HL-60 (cell line): ENCODE data around the gene HOXB2.

ENCODE experiments used
- DNase-seq, 2 experiments: peaks; one replicate each; pipeline ENCODE4 v3.0.0-alpha.2; 2010 to 2020; ENCODE audit warnings: low read depth in 1 of 2, low spot score in 1 of 2
- H3K27ac ChIP-seq: fragments of 250-450 bp; sonication (Bioruptor Pico); replicated peaks from 2 replicates; pipeline ENCODE4 v1.5.1; 2020; ENCODE audit warnings: mild to moderate bottlenecking, moderate library complexity
- H3K27me3 ChIP-seq: fragments of 250-450 bp; sonication (Bioruptor Pico); 2 replicates; pipeline ENCODE4 v1.5.1; 2021; ENCODE audit warnings: mild to moderate bottlenecking, moderate library complexity; ENCODE audit not compliant: insufficient read depth, poor library complexity, severe bottlenecking
- H3K4me3 ChIP-seq: replicated peaks from 2 replicates; pipeline ENCODE4 v1.5.1; 2011; ENCODE audit warnings: mild to moderate bottlenecking, control low read depth, low read length; ENCODE audit not compliant: insufficient read depth
- GABPA ChIP-seq: IDR thresholded peaks from 2 replicates; pipeline ENCODE4 v1.6.1; 2012; ENCODE audit warnings: low read depth
- POLR2AphosphoS5 ChIP-seq: IDR thresholded peaks from 2 replicates; pipeline ENCODE4 v1.6.1; 2012; ENCODE audit warnings: low read depth
- SPI1 ChIP-seq: IDR thresholded peaks from 2 replicates; pipeline ENCODE4 v1.6.1; 2012; ENCODE audit warnings: low read depth, mild to moderate bottlenecking, borderline replicate concordance
- TF ChIP-seq, protein P1 (sequence below): IDR thresholded peaks from one replicate; pipeline ENCODE4 v1.5.1; 2011; ENCODE audit warnings: low read length, control low read depth, inconsistent platforms; ENCODE audit not compliant: insufficient read depth
- TF ChIP-seq, protein P2 (sequence below): IDR thresholded peaks from 2 replicates; pipeline ENCODE4 v1.6.1; 2012; ENCODE audit warnings: low read depth; ENCODE audit not compliant: insufficient replicate concordance

Gene HOXB2

DNA sequence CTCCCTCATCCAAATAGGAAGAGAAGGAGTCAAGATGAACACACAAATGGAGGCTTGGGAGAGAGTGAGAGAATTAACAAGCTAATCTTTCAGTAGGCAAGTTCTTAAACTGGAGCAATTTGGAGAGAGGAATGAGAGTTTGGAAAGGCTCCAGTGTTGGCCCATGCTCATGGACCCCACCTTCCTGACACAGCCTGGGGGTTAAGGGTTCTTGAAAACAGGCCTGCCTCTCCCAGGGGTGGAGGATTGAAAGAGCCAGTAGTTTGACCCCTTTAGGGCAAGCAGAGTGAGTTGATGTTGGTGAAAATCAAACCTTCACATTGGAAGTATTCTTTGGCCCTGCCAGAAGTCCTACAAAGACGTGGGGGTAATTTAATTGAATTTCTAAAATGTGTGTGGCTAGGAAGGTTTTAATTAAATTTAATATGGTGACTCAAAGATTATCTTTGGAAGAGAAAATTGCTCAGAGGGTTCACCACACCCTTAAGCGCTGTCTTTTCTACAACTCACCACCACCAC is 39.4 kb upstream of the HOXB2 start:
- DNase-seq: no peak

DNA sequence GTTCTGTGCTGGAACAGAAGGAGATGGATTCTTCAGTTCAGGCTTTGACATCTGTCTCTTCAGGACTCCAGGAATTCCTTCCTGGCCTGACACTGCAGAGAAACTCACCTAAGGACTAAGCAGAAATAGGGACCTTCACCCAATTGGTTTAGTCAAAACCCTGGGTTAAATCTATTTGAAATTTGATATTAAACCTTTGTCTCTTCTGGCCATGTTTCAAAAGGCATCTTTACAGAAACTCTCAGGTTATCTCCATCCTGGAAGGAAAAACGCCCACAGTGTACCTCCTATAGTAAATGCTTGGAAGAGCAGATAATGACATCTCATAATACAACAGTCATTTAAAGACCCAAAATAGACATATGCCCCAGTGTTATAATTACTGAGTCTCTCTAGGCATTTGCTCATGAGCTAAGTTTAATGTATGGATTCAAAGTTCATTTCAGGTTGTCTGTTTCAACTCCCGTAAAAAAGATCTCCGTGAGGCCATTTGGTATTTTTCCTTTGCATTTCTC is 38.9 kb upstream of the HOXB2 start:
- no peak for DNase-seq
- no peak overlapping the region for H3K27ac ChIP-seq
- TF ChIP-seq, protein P1, sequence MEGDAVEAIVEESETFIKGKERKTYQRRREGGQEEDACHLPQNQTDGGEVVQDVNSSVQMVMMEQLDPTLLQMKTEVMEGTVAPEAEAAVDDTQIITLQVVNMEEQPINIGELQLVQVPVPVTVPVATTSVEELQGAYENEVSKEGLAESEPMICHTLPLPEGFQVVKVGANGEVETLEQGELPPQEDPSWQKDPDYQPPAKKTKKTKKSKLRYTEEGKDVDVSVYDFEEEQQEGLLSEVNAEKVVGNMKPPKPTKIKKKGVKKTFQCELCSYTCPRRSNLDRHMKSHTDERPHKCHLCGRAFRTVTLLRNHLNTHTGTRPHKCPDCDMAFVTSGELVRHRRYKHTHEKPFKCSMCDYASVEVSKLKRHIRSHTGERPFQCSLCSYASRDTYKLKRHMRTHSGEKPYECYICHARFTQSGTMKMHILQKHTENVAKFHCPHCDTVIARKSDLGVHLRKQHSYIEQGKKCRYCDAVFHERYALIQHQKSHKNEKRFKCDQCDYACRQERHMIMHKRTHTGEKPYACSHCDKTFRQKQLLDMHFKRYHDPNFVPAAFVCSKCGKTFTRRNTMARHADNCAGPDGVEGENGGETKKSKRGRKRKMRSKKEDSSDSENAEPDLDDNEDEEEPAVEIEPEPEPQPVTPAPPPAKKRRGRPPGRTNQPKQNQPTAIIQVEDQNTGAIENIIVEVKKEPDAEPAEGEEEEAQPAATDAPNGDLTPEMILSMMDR: no peak
- TF ChIP-seq SPI1: no peak
- TF ChIP-seq, protein P2, sequence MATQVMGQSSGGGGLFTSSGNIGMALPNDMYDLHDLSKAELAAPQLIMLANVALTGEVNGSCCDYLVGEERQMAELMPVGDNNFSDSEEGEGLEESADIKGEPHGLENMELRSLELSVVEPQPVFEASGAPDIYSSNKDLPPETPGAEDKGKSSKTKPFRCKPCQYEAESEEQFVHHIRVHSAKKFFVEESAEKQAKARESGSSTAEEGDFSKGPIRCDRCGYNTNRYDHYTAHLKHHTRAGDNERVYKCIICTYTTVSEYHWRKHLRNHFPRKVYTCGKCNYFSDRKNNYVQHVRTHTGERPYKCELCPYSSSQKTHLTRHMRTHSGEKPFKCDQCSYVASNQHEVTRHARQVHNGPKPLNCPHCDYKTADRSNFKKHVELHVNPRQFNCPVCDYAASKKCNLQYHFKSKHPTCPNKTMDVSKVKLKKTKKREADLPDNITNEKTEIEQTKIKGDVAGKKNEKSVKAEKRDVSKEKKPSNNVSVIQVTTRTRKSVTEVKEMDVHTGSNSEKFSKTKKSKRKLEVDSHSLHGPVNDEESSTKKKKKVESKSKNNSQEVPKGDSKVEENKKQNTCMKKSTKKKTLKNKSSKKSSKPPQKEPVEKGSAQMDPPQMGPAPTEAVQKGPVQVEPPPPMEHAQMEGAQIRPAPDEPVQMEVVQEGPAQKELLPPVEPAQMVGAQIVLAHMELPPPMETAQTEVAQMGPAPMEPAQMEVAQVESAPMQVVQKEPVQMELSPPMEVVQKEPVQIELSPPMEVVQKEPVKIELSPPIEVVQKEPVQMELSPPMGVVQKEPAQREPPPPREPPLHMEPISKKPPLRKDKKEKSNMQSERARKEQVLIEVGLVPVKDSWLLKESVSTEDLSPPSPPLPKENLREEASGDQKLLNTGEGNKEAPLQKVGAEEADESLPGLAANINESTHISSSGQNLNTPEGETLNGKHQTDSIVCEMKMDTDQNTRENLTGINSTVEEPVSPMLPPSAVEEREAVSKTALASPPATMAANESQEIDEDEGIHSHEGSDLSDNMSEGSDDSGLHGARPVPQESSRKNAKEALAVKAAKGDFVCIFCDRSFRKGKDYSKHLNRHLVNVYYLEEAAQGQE: no peak
- no peak for TF ChIP-seq GABPA
- TF ChIP-seq POLR2AphosphoS5: no peak
- H3K27me3 ChIP-seq: peaks cover 92% of the 10 kb centered on the region
- H3K4me3 ChIP-seq: no peak overlapping the region

More for the DNA sequence above, 39.4 kb upstream of the HOXB2 start:
- Histone ChIP-seq H3K4me3 (no peak overlapping the region), H3K27me3 (peaks cover 92% of the 10 kb centered on the region), H3K27ac (no peak overlapping the region)
- TF ChIP-seq, protein P2: no peak
- TF ChIP-seq GABPA: no peak
- no peak for TF ChIP-seq SPI1
- TF ChIP-seq POLR2AphosphoS5: no peak
- TF ChIP-seq, protein P1: no peak

DNA sequence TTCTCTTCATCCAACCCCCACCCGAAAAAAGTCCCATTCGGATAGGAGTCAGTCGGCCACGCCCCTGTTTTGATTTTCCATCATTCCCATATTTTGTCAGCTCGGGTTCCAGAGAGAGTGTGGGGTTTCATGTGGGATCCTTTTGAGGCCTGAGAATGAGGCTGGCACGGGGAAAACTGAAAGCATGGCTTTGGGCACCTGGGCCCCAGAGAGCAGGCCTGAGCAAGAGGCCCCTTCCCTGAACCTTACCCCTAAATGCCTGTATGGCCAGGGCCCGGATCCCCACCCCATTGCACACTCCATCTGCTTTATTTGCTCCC is 37.8 kb upstream of the HOXB2 start:
- DNase-seq: no peak
- no peak for TF ChIP-seq GABPA
- TF ChIP-seq, protein P2: no peak
- no peak for TF ChIP-seq SPI1
- TF ChIP-seq, protein P1: no peak
- no peak for TF ChIP-seq POLR2AphosphoS5
- Histone ChIP-seq H3K4me3 (no peak overlapping the region), H3K27ac (no peak overlapping the region), H3K27me3 (peaks cover 89% of the 10 kb centered on the region)
